Astrocyte (in vitro differentiated cells and primary cell): ENCODE measurements around the gene OR51B6.

ENCODE experiments used
- EZH2 ChIP-seq: IDR thresholded peaks from 2 replicates; pipeline ENCODE4 v1.6.1; 2012; ENCODE audit warnings: mild to moderate bottlenecking, low read length, inconsistent platforms; ENCODE audit not compliant: insufficient read depth
- TF ChIP-seq, protein P1 (sequence below): IDR thresholded peaks from 2 replicates; pipeline ENCODE4 v1.5.1; 2011; ENCODE audit warnings: low read depth, mild to moderate bottlenecking, inconsistent platforms, low read length, moderate library complexity; ENCODE audit not compliant: insufficient read depth

DNA sequence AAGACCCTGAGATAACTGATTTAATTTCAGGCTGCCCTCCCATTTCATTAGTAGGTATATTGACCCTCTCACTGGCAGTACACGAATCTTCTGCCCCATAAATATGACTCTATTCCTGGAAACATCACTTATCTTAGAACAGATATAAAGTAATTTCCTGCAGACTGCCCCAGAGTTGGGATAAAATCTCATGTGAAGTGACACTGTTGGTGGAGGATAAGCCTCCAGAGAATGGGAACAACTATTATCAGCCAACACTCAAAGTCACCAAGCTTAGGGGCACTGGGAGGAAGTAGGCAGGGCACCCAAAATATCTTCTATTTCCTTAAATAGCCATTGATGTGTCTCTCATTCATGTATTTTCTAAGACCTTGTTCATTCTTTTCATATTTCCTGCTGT lies 16.1 kb upstream of the OR51B6 start:
- TF ChIP-seq, protein P1, sequence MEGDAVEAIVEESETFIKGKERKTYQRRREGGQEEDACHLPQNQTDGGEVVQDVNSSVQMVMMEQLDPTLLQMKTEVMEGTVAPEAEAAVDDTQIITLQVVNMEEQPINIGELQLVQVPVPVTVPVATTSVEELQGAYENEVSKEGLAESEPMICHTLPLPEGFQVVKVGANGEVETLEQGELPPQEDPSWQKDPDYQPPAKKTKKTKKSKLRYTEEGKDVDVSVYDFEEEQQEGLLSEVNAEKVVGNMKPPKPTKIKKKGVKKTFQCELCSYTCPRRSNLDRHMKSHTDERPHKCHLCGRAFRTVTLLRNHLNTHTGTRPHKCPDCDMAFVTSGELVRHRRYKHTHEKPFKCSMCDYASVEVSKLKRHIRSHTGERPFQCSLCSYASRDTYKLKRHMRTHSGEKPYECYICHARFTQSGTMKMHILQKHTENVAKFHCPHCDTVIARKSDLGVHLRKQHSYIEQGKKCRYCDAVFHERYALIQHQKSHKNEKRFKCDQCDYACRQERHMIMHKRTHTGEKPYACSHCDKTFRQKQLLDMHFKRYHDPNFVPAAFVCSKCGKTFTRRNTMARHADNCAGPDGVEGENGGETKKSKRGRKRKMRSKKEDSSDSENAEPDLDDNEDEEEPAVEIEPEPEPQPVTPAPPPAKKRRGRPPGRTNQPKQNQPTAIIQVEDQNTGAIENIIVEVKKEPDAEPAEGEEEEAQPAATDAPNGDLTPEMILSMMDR = no peak
- no peak for TF ChIP-seq EZH2
